Measurements from ENCODE around the gene GPC5. TPM values are rescaled to one million over a fixed set of nuclear protein-coding genes. Genes with fewer than 3 reads are reported as not detected.

The GPC5 gene
- total and polyA plus RNA-seq, 9 of the 15 experiments (the other 6 are each of a cell fraction or from before 2014, with no cell fraction given), result 0.18 to 0.27 TPM; not detected in 7

DNA sequence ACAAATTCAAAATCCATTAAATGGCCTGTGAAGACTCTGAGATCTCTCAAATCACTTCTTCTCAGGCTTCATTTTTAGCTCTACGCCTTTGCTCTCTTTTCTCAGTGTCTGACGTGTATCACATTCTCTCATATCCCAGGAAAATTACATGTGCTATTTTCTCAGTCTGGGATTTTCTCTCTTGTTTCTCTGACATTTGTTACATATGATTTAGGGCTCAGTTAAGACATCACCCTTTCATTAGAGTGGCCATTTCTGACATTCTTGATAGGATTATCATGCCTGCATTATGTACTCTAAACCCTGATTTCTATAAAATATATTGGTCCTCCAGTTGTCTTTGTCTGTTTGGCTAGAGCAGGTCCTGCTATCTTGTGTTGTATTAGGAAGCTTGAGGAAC, 136.6 kb downstream of the GPC5 start (continued):
- TF ChIP-seq MXD1 (CRISPR knock-in tag; IDR thresholded peaks at IDR 0.05; ENCODE audit: borderline replicate concordance, poor library complexity, severe bottlenecking), result no peak

- POLR2A ChIA-PET, result interaction anchor here (0.8 to 1.9 kb wide), 3 partner anchors 8 to 1712 kb away, joined by 3 to 5 read pairs (median 4); no protein-coding TSS in a partner anchor
- H2AFZ ChIP-seq (ENCODE audit: low read depth, low read length), result no peak overlapping the region
- H3K4me2 ChIP-seq (ENCODE audit: insufficient read depth, low read length), result no peak overlapping the region
- 0 out of 2 replicates have a peak, but pooled peaks have one; percentile 70 for TF ChIP-seq ZNF717 (CRISPR knock-in tag; IDR thresholded peaks at IDR 0.05)
- TF ChIP-seq PHF21A (IDR thresholded peaks at IDR 0.05; ENCODE audit: borderline replicate concordance, low read depth), result no peak
- TF ChIP-seq RBM25 (IDR thresholded peaks at IDR 0.05; ENCODE audit: low read depth, low read length, severe bottlenecking), result no peak
- no peak for TF ChIP-seq NFE2L1 (tag; IDR thresholded peaks at IDR 0.05; ENCODE audit: borderline replicate concordance, low read depth)
- 0 out of 2 replicates have a peak, but pooled peaks have one; percentile 41 for TF ChIP-seq POLR2H (tag; IDR thresholded peaks at IDR 0.05; ENCODE audit: low read depth)
- TF ChIP-seq TRIM25 (IDR thresholded peaks at IDR 0.05; ENCODE audit: borderline replicate concordance), result no peak
- TF ChIP-seq TCFL5 (CRISPR knock-in tag; conservative IDR thresholded peaks at IDR 0.05), result no peak
- TF ChIP-seq MECOM (CRISPR knock-in tag; IDR thresholded peaks at IDR 0.05), result peak; percentile 41; the same call in 1 of the 2 replicates
- TF ChIP-seq, protein P1, sequence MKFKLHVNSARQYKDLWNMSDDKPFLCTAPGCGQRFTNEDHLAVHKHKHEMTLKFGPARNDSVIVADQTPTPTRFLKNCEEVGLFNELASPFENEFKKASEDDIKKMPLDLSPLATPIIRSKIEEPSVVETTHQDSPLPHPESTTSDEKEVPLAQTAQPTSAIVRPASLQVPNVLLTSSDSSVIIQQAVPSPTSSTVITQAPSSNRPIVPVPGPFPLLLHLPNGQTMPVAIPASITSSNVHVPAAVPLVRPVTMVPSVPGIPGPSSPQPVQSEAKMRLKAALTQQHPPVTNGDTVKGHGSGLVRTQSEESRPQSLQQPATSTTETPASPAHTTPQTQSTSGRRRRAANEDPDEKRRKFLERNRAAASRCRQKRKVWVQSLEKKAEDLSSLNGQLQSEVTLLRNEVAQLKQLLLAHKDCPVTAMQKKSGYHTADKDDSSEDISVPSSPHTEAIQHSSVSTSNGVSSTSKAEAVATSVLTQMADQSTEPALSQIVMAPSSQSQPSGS (CRISPR knock-in tag; IDR thresholded peaks at IDR 0.05), result no peak
- 0 out of 2 replicates have a peak, but pooled peaks have one; percentile 60 for TF ChIP-seq KLF10 (CRISPR knock-in tag; IDR thresholded peaks at IDR 0.05)
- no peak for TF ChIP-seq ZNF695 (CRISPR knock-in tag; IDR thresholded peaks at IDR 0.05)
- TF ChIP-seq MXI1 (IDR thresholded peaks at IDR 0.05; ENCODE audit: low read depth, low read length), result no peak
- TF ChIP-seq RBBP5 (IDR thresholded peaks at IDR 0.05; ENCODE audit: borderline replicate concordance, insufficient read depth, low read length, poor library complexity, severe bottlenecking), result no peak
- no peak overlapping the region for H3K9ac ChIP-seq (ENCODE audit: insufficient read depth in 1 of 2, low read depth in 2 of 2, low read length in 2 of 2)
- no TSS peak for BruUV-seq (replicated peaks)
- WGBS (ENCODE audit: insufficient coverage, low coverage, missing lambda C conversion rate), result 15% methylated on average over 2 of the region's 2 CpGs
- H3K4me3 ChIP-seq, result no peak overlapping the region
- H3K4me1 ChIP-seq (replicated peaks in 1 of 2; ENCODE audit: control insufficient read depth in 2 of 2, insufficient read depth in 2 of 2, low read length in 2 of 2), result peaks cover 0 to 8% of the 10 kb centered on the region in 2 experiments; a peak in 2 of 5 replicates
- no peak for DNase-seq (ENCODE audit: extremely low read depth in 1 of 4, low spot score in 3 of 4)
- intact Hi-C loops (cut with micrococcal nuclease), result no loop called here
- no peak for FAIRE-seq
- no peaks in the 10 kb centered on the region for H3K36me3 ChIP-seq (ENCODE audit: control insufficient read depth, insufficient read depth, low read length)
- H3K9me3 ChIP-seq (replicated peaks; ENCODE audit: control insufficient read depth, insufficient read depth, low read depth, low read length), result no peaks in the 10 kb centered on the region
- H3K27me3 ChIP-seq (ENCODE audit: control insufficient read depth in 2 of 2, insufficient read depth in 2 of 2, low read length in 2 of 2), result no peaks in the 10 kb centered on the region
- ATAC-seq, result no peak
- H3K79me2 ChIP-seq (ENCODE audit: control insufficient read depth, insufficient read depth, low read length), result no peaks in the 10 kb centered on the region
- no peaks in the 10 kb centered on the region for H4K20me1 ChIP-seq (replicated peaks; ENCODE audit: control insufficient read depth, insufficient read depth, low read length)
- H3K9me1 ChIP-seq (ENCODE audit: control insufficient read depth, insufficient read depth, low read length), result no peaks in the 10 kb centered on the region
- CTCF ChIA-PET (ENCODE audit: low intra/inter-chr PET ratio), result no interaction called here
- in situ Hi-C loops (cut with MboI), result no loop called here
- no peak overlapping the region for H3K27ac ChIP-seq (ENCODE audit: extremely low read depth, low read depth, low read length)
These were observed 139.0 kb downstream of the GPC5 start for GRCh38 chr13:91537376-91537775.
